ENCODE measurements around the gene ATG12. TPM values are rescaled to one million over a fixed set of nuclear protein-coding genes. Genes with fewer than 3 reads are reported as not detected.
A peak's percentile ranks its signal among the peaks of the same experiment; 100 is the strongest.

The ATG12 gene
- polyA plus RNA-seq, 1 donor = 74.4 TPM

GRCh38 chr5:115869256-115869795 lies 28.0 kb upstream of the ATG12 start:
- H3K4me1 ChIP-seq (ENCODE audit: control insufficient read depth, insufficient read depth, low read length) = peaks cover 3% of the 10 kb centered on the region
- no peak for DNase-seq
- 67% methylated on average over 1 of the region's 3 CpGs for WGBS (ENCODE audit: insufficient coverage, low lambda C conversion rate)
- no peak overlapping the region for H3K27ac ChIP-seq (ENCODE audit: low read length)
- no peaks in the 10 kb centered on the region for H3K27me3 ChIP-seq (ENCODE audit: control insufficient read depth, insufficient read depth, low read length)
- no peaks in the 10 kb centered on the region for H3K9me3 ChIP-seq (ENCODE audit: control insufficient read depth, low read depth, low read length)
- peaks cover 21% of the 10 kb centered on the region for H3K36me3 ChIP-seq (ENCODE audit: control insufficient read depth, insufficient read depth, low read length)
- no peak overlapping the region for H3K4me3 ChIP-seq (ENCODE audit: low read length)

- H3K9me3 ChIP-seq (ENCODE audit: control insufficient read depth, low read depth, low read length) = no peaks in the 10 kb centered on the region
- peaks cover 18% of the 10 kb centered on the region for H3K4me1 ChIP-seq (ENCODE audit: control insufficient read depth, insufficient read depth, low read length)
- no peaks in the 10 kb centered on the region for H3K27me3 ChIP-seq (ENCODE audit: control insufficient read depth, insufficient read depth, low read length)
- no peak overlapping the region for H3K4me3 ChIP-seq (ENCODE audit: low read length)
- no peaks in the 10 kb centered on the region for H3K36me3 ChIP-seq (ENCODE audit: control insufficient read depth, insufficient read depth, low read length)
- no peak for DNase-seq
- no peak overlapping the region for H3K27ac ChIP-seq (ENCODE audit: low read length)
Observed at GRCh38 chr5:115859378-115859777, 18.0 kb upstream of the ATG12 start.

DNA sequence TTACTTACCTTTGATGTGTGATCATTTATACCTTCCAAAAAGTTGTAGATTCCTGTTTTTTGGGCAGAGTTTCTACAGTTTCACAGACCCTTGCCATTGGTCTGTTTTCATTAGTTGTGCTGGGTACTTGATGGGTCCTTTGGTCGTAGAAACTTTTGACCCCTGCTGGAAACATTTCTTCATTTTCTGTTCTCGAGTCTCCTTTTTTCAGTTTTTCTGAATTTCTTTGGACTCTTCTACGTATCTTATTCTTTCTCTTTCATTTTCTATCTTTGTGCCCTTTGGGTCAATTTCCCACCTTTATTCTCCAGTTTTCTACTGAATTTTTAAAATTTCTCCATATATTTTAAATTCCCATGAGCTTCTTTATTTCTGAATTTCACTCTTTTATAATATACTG lies 17.0 kb upstream of the ATG12 start:
- WGBS (ENCODE audit: insufficient coverage, low lambda C conversion rate) = 89% methylated on average over 3 of the region's 3 CpGs
- Histone ChIP-seq H3K4me1 (ENCODE audit: control insufficient read depth, insufficient read depth, low read length) (peaks cover 18% of the 10 kb centered on the region), H3K4me3 (ENCODE audit: low read length) (no peak overlapping the region), H3K27ac (ENCODE audit: low read length) (no peak overlapping the region), H3K9me3 (ENCODE audit: control insufficient read depth, low read depth, low read length) (peaks cover 3% of the 10 kb centered on the region), H3K27me3 (ENCODE audit: control insufficient read depth, insufficient read depth, low read length) (no peaks in the 10 kb centered on the region), H3K36me3 (ENCODE audit: control insufficient read depth, insufficient read depth, low read length) (peaks cover 3% of the 10 kb centered on the region)
- no peak for DNase-seq

DNA sequence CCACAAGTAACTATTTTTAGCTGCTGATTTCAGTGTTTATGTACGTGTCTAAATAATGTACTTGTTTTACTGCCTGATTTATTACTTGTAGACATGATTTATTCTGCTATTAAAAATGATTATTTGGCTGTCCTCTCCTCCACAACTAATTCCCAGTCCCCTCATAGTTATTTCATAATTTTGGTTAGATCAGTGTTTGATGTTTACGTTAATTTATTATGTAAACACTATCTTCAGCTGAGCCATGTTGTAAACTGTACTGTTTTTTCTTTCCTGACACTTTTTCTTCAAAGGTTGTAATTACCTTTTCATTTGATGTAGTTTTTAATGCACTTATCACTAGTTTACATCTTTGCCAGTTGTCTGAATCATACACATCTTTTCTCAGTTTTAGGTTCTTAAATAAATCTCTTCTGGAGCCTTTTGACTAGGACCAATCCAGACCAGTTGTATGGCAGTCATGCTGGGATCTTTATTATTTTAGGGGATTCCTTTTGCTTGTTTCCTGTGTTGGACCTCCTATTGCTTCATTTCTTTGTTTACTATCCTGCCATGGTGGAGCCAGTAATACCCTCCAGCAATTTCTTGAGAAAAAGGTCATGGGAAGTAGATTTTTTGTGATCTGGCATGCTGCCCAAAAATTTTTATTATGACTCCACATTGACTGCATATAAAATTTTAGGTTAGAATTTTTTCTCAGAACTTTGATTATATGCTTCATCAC lies 16.4 kb upstream of the ATG12 start:
- no peak overlapping the region for H3K4me3 ChIP-seq (ENCODE audit: low read length)
- H3K4me1 ChIP-seq (ENCODE audit: control insufficient read depth, insufficient read depth, low read length) = peaks cover 18% of the 10 kb centered on the region
- no peaks in the 10 kb centered on the region for H3K27me3 ChIP-seq (ENCODE audit: control insufficient read depth, insufficient read depth, low read length)
- WGBS (ENCODE audit: insufficient coverage, low lambda C conversion rate) = 37% methylated on average over 2 of the region's 2 CpGs
- peaks cover 3% of the 10 kb centered on the region for H3K36me3 ChIP-seq (ENCODE audit: control insufficient read depth, insufficient read depth, low read length)
- H3K9me3 ChIP-seq (ENCODE audit: control insufficient read depth, low read depth, low read length) = peaks cover 4% of the 10 kb centered on the region
- H3K27ac ChIP-seq (ENCODE audit: low read length) = peak overlapping the region; percentile 58
- DNase-seq = no peak

- WGBS (ENCODE audit: insufficient coverage, low lambda C conversion rate) = no CpG with 5 or more reads among the region's 1 CpG
- Histone ChIP-seq H3K27ac (ENCODE audit: low read length) (peak overlapping the region; percentile 58), H3K4me1 (ENCODE audit: control insufficient read depth, insufficient read depth, low read length) (peaks cover 18% of the 10 kb centered on the region), H3K36me3 (ENCODE audit: control insufficient read depth, insufficient read depth, low read length) (peaks cover 3% of the 10 kb centered on the region), H3K9me3 (ENCODE audit: control insufficient read depth, low read depth, low read length) (peaks cover 4% of the 10 kb centered on the region), H3K4me3 (ENCODE audit: low read length) (no peak overlapping the region), H3K27me3 (ENCODE audit: control insufficient read depth, insufficient read depth, low read length) (no peaks in the 10 kb centered on the region)
- DNase-seq = peak in 1 of 2 donors; percentile 65
Observed at GRCh38 chr5:115857057-115857479, 15.7 kb upstream of the ATG12 start.

- H3K36me3 ChIP-seq (ENCODE audit: control insufficient read depth, insufficient read depth, low read length) = peaks cover 3% of the 10 kb centered on the region
- peaks cover 21% of the 10 kb centered on the region for H3K4me1 ChIP-seq (ENCODE audit: control insufficient read depth, insufficient read depth, low read length)
- WGBS (ENCODE audit: insufficient coverage, low lambda C conversion rate) = 60% methylated on average over 1 of the region's 1 CpG
- H3K27me3 ChIP-seq (ENCODE audit: control insufficient read depth, insufficient read depth, low read length) = no peaks in the 10 kb centered on the region
- no peak overlapping the region for H3K4me3 ChIP-seq (ENCODE audit: low read length)
- peaks cover 4% of the 10 kb centered on the region for H3K9me3 ChIP-seq (ENCODE audit: control insufficient read depth, low read depth, low read length)
- H3K27ac ChIP-seq (ENCODE audit: low read length) = peak overlapping the region; percentile 58
- DNase-seq = no peak
Observed at GRCh38 chr5:115855959-115856358, 14.6 kb upstream of the ATG12 start.

GRCh38 chr5:115854139-115854538 lies 12.8 kb upstream of the ATG12 start:
- H3K27me3 ChIP-seq (ENCODE audit: control insufficient read depth, insufficient read depth, low read length) = no peaks in the 10 kb centered on the region
- WGBS (ENCODE audit: insufficient coverage, low lambda C conversion rate) = no CpG with 5 or more reads among the region's 3 CpGs
- H3K4me1 ChIP-seq (ENCODE audit: control insufficient read depth, insufficient read depth, low read length) = peaks cover 25% of the 10 kb centered on the region
- peaks cover 3% of the 10 kb centered on the region for H3K36me3 ChIP-seq (ENCODE audit: control insufficient read depth, insufficient read depth, low read length)
- no peak overlapping the region for H3K4me3 ChIP-seq (ENCODE audit: low read length)
- peaks cover 4% of the 10 kb centered on the region for H3K9me3 ChIP-seq (ENCODE audit: control insufficient read depth, low read depth, low read length)
- H3K27ac ChIP-seq (ENCODE audit: low read length) = no peak overlapping the region
- DNase-seq = no peak

DNA sequence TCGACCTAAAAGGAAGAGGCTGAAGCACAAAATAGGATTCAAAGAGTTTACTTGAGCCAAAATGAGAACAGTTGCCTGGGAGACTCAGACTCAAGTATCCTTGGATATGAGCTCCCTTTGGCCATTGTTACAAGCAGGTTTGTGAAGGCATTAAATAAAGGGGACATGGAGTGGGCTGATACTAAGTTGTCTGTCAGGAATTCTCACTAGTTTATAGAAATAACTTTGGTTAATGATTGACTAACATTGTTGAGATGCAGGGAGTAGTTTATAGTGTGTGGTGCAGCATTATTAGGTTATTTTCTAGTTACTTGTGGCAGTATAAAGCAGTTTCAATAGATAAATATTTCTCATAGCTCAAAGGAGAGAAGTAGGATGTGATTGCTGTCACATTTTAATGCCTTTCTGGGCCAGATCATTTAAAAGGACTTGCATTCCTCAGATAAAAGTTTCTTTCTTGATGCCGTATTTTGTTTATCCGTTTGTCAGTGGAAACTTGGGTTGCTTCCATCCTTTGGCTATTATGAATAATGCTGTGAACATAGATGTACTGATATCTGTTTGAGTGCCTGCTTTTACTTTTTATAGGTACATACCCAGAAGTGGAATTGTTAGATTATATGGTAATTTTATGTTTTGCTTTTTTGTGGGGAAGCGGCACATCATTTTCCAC lies 9.5 kb upstream of the ATG12 start:
- 75% methylated on average over 2 of the region's 4 CpGs for WGBS (ENCODE audit: insufficient coverage, low lambda C conversion rate)

DNA sequence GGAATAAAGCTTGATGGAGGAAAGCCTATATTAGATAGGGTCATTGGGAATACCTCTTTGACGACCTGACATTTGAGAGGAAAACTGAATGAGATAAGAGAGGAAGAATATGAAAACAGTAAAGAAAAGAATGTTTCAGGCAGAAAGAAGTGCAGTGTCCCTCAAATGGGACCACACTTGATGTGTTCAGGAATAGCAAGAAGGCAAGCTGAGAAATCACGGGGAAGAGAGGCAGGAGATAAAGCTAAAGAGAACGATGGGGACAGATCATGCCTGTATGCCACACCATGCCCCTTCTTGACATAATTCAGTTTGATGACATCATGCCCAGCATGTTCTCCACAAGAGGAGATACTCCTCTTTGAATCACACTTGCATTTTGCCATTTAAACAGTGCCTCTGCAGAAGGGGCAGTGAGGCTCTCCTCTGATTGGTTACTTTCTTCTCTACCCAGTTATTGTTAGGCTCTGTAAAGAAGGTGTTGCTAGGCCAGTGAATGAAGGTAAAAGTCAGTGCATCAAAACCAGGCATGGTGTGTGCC lies 8.0 kb upstream of the ATG12 start:
- WGBS (ENCODE audit: insufficient coverage, low lambda C conversion rate) = 50% methylated on average over 1 of the region's 3 CpGs

More for the DNA sequence above, 9.5 kb upstream of the ATG12 start:
- Histone ChIP-seq H3K4me3 (ENCODE audit: low read length) (no peak overlapping the region), H3K27me3 (ENCODE audit: control insufficient read depth, insufficient read depth, low read length) (no peaks in the 10 kb centered on the region), H3K4me1 (ENCODE audit: control insufficient read depth, insufficient read depth, low read length) (peaks cover 18% of the 10 kb centered on the region), H3K27ac (ENCODE audit: low read length) (no peak overlapping the region), H3K9me3 (ENCODE audit: control insufficient read depth, low read depth, low read length) (peaks cover 4% of the 10 kb centered on the region), H3K36me3 (ENCODE audit: control insufficient read depth, insufficient read depth, low read length) (peaks cover 3% of the 10 kb centered on the region)
- peak in 1 of 2 donors; percentile 29 for DNase-seq

GRCh38 chr5:115847290-115847689 lies 5.9 kb upstream of the ATG12 start:
- Histone ChIP-seq H3K4me3 (ENCODE audit: low read length) (no peak overlapping the region), H3K27me3 (ENCODE audit: control insufficient read depth, insufficient read depth, low read length) (no peaks in the 10 kb centered on the region), H3K9me3 (ENCODE audit: control insufficient read depth, low read depth, low read length) (no peaks in the 10 kb centered on the region), H3K4me1 (ENCODE audit: control insufficient read depth, insufficient read depth, low read length) (peaks cover 19% of the 10 kb centered on the region), H3K36me3 (ENCODE audit: control insufficient read depth, insufficient read depth, low read length) (no peaks in the 10 kb centered on the region), H3K27ac (ENCODE audit: low read length) (no peak overlapping the region)
- WGBS (ENCODE audit: insufficient coverage, low lambda C conversion rate) = no CpG with 5 or more reads among the region's 7 CpGs
- DNase-seq = no peak

More for the DNA sequence above, 8.0 kb upstream of the ATG12 start:
- Histone ChIP-seq H3K36me3 (ENCODE audit: control insufficient read depth, insufficient read depth, low read length) (peaks cover 3% of the 10 kb centered on the region), H3K27me3 (ENCODE audit: control insufficient read depth, insufficient read depth, low read length) (no peaks in the 10 kb centered on the region), H3K9me3 (ENCODE audit: control insufficient read depth, low read depth, low read length) (peaks cover 4% of the 10 kb centered on the region), H3K27ac (ENCODE audit: low read length) (no peak overlapping the region), H3K4me1 (ENCODE audit: control insufficient read depth, insufficient read depth, low read length) (peaks cover 18% of the 10 kb centered on the region), H3K4me3 (ENCODE audit: low read length) (no peak overlapping the region)
- DNase-seq = no peak
